ENCODE results near the gene SIGLEC11. TPM values are rescaled to one million over a fixed set of nuclear protein-coding genes. Genes with fewer than 3 reads are reported as not detected.
A peak's percentile ranks its signal among the peaks of the same experiment; 100 is the strongest.

SIGLEC11 gene
- total and polyA plus RNA-seq, 7 donors = 0.60 to 2.5 (median 1.6) TPM; not detected in 1

DNA sequence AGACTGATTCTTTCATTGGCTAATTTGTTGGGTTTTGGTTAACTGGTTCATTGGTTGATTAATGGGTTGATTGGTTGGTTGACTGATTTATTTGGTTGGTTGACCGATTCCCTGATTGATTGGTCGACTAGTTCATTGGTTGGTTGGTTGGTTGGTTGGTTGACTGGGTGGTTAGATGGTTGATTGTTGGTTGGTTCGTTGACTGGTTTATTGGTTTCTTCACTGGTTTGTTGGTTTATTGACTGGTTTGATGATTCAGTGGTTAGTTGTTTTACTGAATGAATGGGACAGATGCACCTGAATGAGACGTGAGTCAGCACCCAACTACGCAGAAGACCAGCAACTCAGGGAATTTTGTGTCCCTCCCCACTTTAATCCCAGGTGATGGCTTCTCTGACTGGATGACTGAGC, 28.9 kb downstream of the SIGLEC11 start:
- 93 to 95% methylated on average over 5 of the region's 5 CpGs for WGBS, 2 donors
- H3K36me3 ChIP-seq = peaks cover 0 to 7% (median 0%) of the 10 kb centered on the region in 4 donors
- peaks cover 0 to 23% (median 18%) of the 10 kb centered on the region in 4 donors for H3K4me1 ChIP-seq
- DNase-seq = no peak
- intact Hi-C loops (cut with DNase I) = no loop called here
- H3K27ac ChIP-seq = no peak overlapping the region
- H3K4me3 ChIP-seq = no peak overlapping the region
- no peaks in the 10 kb centered on the region for H3K27me3 ChIP-seq
- TF ChIP-seq EP300 (IDR thresholded peaks at IDR 0.05) (no peak), CTCF (IDR thresholded peaks at IDR 0.05) (no peak), POLR2AphosphoS5 (IDR thresholded peaks at IDR 0.05) (no peak), POLR2A (IDR thresholded peaks at IDR 0.05) (no peak)
- no peaks in the 10 kb centered on the region for H3K9me3 ChIP-seq

GRCh38 chr19:49931293-49932040, 29.5 kb downstream of the SIGLEC11 start:
- TF ChIP-seq POLR2A (IDR thresholded peaks at IDR 0.05) = no peak
- TF ChIP-seq CTCF (IDR thresholded peaks at IDR 0.05) = no peak
- no peak for TF ChIP-seq POLR2AphosphoS5 (IDR thresholded peaks at IDR 0.05)
- TF ChIP-seq EP300 (IDR thresholded peaks at IDR 0.05) = no peak
- intact Hi-C loops (cut with DNase I) = no loop called here
- 95% methylated on average over 7 of the region's 7 CpGs for WGBS, 2 donors

DNA sequence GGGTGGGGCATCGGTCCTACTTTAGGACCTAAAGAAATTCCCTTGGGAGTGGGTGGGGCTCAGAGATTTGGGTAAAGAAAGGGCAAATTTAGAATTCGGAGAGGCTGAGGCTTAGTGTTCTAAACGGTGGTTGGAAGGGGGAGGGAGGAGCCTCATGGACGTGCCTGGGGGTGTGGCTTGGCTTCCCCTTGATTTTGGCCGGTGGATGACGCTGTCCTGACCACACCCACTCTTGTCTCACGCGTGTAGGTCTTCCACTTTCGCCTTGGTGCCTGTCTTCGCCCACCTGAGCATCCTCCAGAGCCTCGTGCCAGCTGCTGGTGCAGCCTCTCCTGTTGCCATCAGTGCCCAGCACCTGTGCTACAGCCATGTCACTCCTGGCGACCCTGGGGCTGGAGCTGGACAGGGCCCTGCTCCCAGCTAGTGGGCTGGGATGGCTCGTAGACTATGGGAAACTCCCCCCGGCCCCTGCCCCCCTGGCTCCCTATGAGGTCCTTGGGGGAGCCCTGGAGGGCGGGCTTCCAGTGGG, 30.4 kb downstream of the SIGLEC11 start:
- peaks cover 0 to 27% (median 21%) of the 10 kb centered on the region in 4 donors for H3K4me1 ChIP-seq
- H3K27me3 ChIP-seq = no peaks in the 10 kb centered on the region
- H3K4me3 ChIP-seq = peak overlapping the region in 2 of 4 donors; percentile 88 to 97
- 71 to 72% methylated on average over 15 of the region's 15 CpGs for WGBS, 2 donors
- TF ChIP-seq CTCF (IDR thresholded peaks at IDR 0.05) = no peak
- no peaks in the 10 kb centered on the region for H3K9me3 ChIP-seq
- peaks cover 0 to 12% (median 1%) of the 10 kb centered on the region in 4 donors for H3K36me3 ChIP-seq
- H3K27ac ChIP-seq = peak overlapping the region; percentile 92 to 98 (median 94)
- no peak for DNase-seq
- intact Hi-C loops (cut with DNase I) = no loop called here

More at GRCh38 chr19:49931293-49932040, 29.5 kb downstream of the SIGLEC11 start:
- H3K4me1 ChIP-seq = peaks cover 0 to 27% (median 21%) of the 10 kb centered on the region in 4 donors
- no peaks in the 10 kb centered on the region for H3K27me3 ChIP-seq
- no peak for DNase-seq
- no peak overlapping the region for H3K4me3 ChIP-seq
- peaks cover 0 to 10% (median under 1%) of the 10 kb centered on the region in 4 donors for H3K36me3 ChIP-seq
- no peaks in the 10 kb centered on the region for H3K9me3 ChIP-seq
- no peak overlapping the region for H3K27ac ChIP-seq

- H3K36me3 ChIP-seq = peaks cover 0 to 19% (median 1%) of the 10 kb centered on the region in 4 donors
- H3K27me3 ChIP-seq = no peaks in the 10 kb centered on the region
- peak; percentile 97 for DNase-seq
- H3K4me1 ChIP-seq = peaks cover 0 to 27% (median 21%) of the 10 kb centered on the region in 4 donors
- intact Hi-C loops (cut with DNase I) = no loop called here
- H3K4me3 ChIP-seq = peak overlapping the region; percentile 80 to 98 (median 92)
- H3K27ac ChIP-seq = peak overlapping the region; percentile 92 to 98 (median 94)
- TF ChIP-seq CTCF (IDR thresholded peaks at IDR 0.05) = peak in 1 of 4 experiments; percentile 45
- TF ChIP-seq POLR2AphosphoS5 (IDR thresholded peaks at IDR 0.05) = peak; percentile 47 to 68 (median 62)
- peak in 1 of 2 donors; percentile 32 for TF ChIP-seq POLR2A (IDR thresholded peaks at IDR 0.05)
- TF ChIP-seq EP300 (IDR thresholded peaks at IDR 0.05) = no peak
- no peaks in the 10 kb centered on the region for H3K9me3 ChIP-seq
- 4 to 5% methylated on average over 43 of the region's 43 CpGs for WGBS, 2 donors
These were observed 31.1 kb downstream of the SIGLEC11 start for GRCh38 chr19:49929611-49930482.
